NCI-H2029 treated with DMSO at 0.1 percent for 48 hours (cell line): ENCODE measurements around the gene CDH18.
A peak's percentile ranks its signal among the peaks of the same experiment; 100 is the strongest.

ENCODE experiments used
- DNase-seq: peaks from one replicate; lab custom pipeline; 2025; lab: John Stamatoyannopoulos, UW

The CDH18 gene

DNA sequence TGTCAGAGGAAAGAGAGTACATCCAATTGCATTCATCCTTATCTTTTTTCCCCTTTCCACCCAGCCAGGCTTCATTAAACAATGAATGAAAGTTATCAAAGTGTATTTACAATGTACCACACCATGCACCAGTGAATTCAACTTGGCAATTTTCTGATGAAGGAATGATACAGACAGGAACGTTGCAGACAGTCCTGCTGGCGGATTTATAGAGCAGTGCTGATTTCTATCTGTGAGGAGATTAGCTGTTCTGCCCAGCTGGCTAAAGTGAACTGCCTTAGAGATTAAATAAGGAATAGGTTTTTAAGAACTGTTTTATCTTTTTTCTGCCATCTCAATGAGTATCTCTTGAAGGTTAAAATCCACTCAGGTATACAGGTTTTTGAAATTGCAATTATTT lies 403.9 kb downstream of the CDH18 start:
- DNase-seq: no peak

DNA sequence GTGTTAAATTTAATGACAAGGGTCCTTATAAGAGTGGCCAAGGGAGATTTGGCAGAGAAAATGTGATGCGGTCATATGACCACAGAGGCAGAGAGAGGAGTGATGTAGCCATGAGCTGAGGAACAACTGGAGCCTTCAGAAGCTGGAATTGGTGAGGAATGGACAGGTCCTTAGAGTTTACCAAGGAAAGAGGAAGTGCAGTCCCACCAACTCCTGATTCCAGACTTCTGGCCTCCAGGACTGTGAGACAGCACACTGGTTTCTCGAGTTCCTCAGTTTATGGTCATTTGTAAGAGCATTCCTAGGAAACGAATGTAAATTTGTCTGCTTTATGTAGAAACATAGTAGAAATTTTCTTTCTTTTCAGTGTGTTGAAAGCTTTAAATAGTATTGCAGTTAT lies 410.1 kb downstream of the CDH18 start:
- DNase-seq: no peak

DNA sequence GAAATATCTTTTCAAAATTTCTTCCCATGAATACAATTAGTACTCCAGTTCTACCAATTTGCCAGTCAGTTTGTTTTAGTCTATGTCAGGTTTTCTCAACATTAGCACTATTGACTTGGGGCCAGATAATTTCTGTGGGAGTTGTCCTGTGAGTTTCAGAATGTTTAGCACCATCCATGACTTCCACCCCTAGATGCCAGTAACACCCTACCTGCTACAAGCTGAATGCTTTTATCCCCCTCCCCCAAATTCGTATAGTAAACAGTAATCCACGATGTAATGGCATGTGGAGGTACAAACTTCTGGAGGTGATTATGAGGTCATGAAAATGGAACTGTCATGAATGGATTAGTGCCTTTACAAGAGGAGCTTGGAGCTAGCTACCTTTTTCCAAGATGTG lies 420.0 kb downstream of the CDH18 start:
- no peak for DNase-seq

DNA sequence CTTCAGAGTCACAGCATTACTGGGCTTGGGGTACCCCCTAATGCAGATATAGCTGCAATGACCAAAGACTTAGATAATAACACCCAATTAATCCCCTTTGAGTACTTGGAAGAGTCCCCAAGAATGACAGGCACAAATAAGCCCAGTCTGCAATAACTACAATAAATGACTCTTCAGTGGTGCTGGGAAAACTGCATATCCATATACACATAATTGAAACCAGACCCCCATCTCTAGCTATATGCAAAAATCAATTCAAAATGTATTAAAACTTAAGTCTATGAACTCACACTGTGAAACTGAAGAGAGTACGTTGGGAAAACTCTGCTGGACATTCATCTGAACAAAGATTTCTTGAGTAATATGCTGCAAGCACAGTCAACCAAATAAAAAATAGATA lies 422.5 kb downstream of the CDH18 start:
- no peak for DNase-seq

DNA sequence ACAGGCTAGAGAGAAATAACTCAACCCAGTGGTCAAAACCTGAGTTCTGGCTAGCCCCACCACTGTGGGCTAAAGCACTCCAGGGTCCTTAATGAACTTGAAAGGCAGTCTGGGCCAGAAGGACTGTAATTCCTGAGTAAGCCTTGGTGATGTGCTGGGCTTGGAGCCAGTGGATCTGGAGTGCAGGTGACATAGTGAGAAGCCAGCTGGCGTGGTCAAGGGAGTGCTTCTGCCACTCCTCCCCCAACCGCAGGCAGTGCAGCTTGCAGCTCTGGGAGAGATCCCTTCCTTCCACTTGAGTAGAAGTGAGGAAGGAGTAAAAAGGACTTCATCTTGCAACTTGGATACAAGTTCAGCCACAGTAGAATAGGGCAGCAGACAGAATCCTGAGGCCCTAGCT lies 424.0 kb downstream of the CDH18 start:
- peak; percentile 87 for DNase-seq

DNA sequence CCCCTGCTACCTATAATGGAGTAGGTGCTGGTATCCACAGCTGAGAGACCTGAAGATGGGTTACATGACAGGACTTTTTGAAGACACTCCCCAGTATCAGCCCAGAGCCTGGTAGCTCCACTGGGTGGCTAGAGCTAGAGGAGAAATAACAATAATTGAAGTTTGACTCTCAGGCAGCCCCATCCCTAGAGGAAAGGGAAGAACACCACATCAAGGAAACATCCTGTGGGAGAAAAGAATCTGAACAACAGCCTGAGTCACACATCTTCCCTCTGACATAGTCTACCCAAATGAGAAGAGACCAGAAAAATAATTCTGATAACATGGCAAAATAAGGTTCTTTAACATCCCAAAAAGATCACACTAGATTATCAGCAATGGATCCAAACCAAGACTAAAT lies 432.1 kb downstream of the CDH18 start:
- DNase-seq: no peak

DNA sequence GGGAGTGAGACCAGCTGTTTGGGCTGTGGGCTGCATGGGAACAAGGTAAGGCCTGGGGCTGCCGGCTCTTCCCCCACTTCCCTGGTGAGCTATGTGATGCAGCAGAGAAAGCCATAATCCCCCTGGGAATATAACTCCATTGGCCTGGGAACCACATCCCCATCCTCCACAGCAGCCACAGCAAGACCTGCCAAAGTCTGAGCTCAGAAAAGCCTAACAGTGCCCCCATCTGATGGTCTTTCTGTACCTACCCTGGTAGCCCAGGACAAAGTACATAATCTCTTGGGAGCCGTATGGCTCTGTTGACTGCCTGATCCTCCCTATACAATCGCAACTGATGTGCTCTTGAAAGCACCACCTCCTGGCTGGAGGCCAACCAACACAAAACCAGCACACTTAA lies 432.6 kb downstream of the CDH18 start:
- DNase-seq: no peak

DNA sequence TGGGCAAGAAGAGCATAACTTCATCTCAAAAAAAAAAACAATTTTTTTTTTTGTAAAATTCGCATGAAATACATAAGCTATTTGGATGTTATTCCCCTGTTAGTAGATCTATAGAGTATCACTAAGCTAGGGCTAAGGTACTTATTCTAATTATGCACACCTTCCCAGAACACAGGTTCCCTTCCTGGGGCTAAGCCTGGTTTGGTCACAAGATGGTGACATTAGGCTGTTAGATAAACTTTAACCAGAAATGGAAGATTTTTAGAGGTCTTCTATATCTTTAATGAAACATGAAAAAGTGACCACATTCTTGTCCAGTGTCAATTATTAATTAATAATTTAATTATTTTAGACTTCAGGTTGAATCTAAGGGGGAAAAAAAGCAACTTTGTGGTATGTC lies 433.5 kb downstream of the CDH18 start:
- DNase-seq: no peak

DNA sequence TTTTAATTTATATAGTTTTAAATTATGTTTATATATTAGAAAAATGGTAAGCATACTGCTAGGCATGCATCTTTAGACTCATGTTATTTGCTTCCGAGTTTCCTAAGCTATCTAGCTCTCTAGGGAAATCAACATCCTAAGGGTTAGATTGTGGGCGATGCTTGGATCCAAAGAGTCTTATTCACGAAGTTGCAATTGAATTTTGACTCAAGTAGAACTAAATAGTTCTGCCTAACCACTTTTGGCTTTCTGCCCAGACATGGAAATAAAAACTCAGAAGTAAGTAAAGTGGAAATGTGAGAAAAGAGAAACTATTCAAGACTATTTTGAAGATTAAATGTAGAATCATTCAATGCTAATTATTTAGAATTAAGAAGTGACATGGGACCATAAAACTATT lies 440.4 kb downstream of the CDH18 start:
- no peak for DNase-seq

DNA sequence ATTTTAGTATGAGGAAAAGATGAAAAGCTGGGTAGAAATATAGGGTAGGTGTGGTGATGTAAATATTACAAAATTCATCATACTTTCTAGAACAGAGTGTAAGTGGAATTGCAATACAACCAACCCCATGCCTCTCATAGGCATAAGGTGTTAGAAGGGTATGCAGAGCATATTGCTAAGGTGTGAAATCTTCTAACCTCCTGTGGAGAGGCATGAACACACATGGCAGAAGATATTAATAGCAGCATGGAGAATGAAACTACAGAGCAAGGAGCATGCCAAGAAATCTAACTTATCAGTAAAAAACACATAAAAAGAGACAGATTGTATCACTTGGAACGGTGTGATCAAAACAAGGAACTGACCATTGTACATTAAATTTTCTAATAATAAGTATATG lies 441.5 kb downstream of the CDH18 start:
- DNase-seq: no peak

DNA sequence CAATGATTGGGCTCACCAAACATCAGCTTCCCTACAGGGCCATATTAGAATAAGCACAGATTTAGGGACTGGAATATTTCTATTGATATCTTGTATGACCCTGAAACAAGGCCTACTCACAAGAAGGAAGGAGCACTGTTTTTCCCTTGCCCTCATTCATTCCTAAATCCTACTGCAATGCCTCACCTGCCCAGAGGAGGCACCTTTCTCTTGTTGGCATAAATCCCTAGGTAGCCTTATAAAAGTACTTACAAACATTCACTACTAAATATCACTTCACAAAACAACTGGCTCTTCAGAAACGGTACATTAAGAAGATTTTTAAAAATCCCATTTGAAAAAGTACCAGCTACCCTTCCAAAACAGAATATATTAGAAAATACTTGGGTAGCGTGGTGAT lies 449.4 kb downstream of the CDH18 start:
- DNase-seq: no peak

DNA sequence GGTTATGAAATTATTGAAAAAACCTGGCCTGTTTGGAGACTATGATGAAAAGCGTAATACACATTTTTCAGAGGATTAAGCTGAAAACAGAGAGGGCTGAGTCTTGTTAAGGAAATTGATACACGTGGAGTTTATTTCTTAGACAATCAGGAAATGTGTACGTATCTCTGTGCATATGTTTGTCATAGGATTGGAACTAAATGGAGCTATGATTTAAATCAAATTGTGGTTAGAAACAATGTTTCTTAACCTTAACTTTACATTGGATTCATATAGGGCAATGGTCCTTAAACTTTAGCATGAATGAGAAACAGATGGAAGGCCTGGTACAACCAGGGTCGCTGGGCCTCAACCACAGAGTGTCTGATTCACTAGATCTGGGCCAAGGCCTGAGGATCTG lies 451.6 kb downstream of the CDH18 start:
- no peak for DNase-seq

DNA sequence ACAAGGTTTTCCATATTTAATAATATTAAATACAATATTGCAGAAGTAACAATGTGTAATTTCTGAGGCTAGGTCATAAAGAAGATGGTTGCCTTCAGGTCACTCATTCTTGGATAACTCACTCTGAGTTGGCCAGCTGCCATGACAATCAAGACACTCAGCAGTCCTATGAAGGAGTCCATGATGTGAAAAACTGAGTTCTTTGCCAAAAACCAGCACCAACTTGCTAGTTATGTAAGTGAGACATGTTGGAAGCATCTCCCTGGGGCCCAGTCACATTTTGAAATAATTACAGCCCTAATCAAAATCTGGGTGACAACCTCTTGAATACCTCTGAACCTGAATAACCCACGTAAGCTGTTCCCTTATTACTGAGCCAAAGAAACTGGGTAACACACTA lies 453.2 kb downstream of the CDH18 start:
- no peak for DNase-seq

DNA sequence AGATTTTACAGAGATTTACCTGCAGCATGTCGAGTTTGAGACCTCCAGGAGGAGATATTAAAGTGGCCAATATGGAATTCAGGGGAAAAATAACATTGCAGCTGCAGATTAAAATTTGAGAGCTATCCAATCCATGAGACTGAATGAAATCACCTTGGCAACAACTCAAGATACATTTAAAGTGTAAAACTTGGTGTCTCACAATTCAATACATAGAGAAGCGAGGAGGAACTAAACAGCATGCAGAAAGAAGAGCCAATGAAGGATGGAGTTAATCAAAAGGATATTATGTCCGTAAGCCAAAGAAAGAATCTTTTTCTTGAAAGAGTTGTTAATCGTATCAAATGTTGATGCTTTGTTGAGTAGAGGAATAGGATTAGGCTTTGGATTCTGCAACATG lies 455.1 kb downstream of the CDH18 start:
- no peak for DNase-seq

DNA sequence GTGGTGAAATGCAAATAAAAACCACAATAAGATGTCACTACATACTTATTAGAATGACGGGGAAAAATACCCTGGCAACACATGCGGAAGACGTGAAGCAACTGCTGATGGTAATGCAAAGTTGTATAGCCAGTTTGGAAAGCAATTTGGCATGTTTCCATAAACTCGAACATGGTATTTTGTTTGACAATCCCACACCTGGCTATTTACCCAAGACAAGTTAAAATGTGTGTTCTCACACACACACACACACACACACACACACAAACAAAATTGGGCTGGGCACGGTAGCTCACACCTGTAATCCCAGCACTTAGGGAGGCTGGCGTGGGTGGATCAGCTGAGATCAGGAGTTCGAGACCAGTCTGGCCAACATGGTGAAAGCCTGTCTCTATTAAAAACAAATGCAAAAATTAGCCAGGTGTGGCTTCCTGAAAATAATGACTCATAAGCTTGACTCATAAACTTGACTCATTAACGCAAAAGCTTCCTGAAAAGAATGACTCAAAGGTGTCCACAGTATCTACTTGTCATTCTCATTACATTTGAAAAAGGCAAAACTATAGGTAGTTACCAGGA lies 456.5 kb downstream of the CDH18 start:
- peak; percentile 35 for DNase-seq

DNA sequence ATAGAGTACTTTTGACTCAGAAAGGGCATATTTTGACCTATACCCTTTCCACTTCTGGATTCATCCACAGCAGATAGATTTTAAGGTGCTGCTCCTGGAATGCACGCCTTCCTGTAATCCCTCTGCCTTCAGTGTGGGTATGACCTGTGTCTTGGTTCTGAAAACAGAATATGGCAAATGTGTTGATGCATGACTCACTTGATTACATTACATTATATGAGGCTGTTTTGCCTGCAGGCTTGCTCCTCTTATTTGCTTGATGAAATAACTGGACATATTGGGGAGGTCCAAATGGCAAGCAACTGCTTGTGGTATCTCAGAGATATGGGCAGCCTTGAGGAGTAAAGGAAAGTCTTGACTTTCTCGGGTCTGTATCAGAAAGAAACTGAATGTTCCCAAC lies 468.6 kb downstream of the CDH18 start:
- DNase-seq: no peak

DNA sequence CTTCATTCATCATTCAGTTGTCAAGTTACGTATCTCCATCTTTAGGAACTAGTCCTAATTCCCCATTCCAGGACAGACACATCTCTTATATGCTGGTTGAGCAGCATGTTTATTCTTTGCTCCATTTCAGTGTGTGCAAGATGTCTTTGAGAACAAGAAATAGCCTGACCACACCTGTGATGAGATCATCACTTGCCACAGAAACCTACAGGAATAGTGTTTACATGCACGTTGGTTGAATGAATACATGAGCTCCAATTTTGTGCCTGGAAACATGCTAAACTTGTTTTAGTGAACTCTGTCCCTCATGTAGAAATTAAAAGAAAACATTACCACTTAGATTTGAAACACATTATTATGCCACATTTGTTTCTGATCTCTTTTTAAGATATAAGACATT lies 489.1 kb downstream of the CDH18 start:
- no peak for DNase-seq

DNA sequence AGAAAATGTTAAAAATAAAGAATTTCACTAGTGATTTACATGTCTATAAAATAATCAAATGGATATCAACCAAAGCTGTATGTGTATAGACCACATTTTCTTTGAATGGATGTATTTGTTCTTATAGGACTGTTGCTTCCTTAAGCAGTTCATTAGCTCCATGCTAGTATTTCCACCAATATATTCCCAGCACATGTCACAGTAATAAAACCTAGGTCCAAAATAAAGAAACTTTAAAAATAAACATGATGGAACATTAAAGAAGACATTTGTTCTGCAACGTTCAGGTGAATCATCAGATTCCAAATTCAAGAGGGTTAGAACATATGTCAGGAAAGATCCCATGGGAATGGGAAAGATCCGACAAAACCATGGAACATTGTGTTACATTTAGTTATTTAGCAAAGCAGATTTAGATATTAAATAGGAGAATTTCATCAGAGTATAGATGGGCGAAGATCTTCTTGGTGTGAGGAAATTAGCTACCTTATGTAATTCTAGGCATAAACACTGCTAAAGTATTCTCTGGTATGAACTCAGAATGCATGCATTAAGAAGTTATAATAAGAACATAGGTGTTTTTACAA lies 490.7 kb downstream of the CDH18 start:
- no peak for DNase-seq

DNA sequence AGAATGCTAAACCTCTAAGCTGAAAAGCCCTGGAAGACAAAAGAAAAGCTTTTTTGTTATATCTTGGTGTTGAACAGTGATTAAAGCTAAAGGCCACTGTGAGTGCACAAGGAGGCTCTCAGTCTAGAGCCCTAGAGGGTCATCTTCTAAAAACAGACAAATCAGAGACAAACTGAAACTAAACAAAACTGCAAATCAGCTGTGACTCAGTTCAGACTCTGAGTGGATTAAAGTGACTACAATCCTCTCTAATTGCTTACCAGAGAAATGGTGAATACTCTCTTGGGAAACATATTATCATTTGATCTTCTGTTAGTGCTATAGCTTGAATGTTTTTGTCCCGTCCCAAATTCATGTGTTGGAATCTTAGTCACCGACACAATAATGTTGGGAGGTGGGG lies 491.9 kb downstream of the CDH18 start:
- no peak for DNase-seq

DNA sequence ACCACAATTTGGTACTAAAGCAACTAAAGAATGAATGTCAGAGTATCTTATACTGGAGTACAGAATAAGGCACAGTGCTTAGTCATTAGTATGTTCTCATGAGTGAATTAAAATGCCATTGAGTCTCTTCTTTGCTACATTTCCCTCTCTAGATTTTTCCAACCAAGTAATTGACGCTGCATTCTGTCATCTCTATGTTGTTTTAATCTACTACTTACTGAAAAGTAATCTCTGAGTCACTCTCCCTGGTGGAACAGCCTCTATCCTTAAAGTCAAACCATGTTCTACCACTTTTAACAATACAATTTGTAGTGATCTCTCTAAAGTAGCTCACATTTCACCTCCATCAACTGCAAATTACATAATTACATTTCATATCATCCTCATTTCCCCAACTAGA lies 495.1 kb downstream of the CDH18 start:
- DNase-seq: no peak

DNA sequence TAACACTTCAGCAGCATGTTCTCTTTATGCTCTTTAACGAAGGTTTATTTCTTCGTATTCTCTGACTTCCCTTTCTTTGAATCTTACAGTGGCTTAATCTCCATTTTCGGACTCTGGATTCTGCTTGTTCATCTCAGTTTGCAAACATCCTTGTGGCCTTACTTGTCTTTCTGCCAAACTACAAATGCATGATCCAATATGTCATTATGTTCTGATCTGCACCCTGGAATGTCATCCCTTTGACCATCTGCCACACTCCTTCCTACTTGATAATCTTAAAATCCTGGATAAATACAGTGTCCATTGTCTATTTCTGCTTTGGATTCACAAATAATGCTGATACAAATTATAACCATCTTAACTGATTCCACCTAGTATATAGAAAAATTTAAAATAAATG lies 499.2 kb downstream of the CDH18 start:
- no peak for DNase-seq

DNA sequence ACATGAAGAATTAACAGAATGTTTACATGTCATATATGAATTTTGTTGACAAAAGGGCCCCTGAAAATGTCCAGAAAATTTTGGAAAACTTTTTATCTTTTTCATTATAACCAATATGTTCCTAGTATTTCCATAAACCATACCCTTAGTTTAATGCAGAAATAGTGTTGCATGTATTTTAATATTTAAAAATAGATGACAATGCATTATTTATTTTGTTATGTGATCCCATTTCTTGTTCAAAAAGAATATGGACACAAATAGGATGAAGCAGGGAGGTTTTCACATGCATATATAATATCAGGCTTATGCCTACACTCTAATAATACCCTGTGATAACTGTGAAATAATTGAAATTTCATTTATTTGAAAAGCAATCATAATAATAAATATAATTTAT lies 500.5 kb downstream of the CDH18 start:
- no peak for DNase-seq

DNA sequence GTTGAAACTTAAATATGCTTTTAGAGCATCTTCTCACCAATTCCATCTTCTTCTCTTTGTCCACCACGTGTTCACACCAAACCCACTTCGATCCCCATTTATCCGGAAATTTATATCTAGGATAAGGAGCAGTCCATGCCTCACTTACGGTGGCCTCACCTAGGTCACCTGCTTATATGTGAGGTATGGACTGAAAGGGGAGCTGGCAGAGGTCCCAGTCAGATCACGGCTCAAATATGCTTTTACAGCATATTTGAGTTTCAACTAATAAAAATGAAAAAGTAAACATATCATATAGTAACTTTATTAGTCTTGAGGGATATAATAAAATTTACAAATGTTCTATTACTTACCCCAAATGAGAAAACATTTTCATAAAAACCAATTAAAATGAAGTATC lies 508.4 kb downstream of the CDH18 start:
- DNase-seq: no peak

DNA sequence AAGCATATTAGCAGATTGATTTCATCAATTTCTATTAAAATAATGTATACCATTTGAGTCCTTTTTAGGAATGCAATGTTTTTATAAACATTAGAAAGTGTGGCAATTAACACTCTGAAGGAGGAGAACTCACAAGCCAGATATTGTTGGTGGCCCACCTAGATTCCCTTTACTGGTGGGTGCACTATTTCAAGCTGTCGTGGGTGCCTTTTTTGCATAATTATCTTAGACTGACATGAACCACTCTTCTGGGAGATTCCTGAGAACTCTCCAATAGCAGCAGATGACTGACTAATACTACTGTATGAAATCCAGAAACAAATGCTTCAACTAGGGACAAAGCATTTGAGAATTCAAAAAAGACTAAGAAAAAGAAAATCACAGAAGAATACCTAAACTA lies 526.0 kb downstream of the CDH18 start:
- DNase-seq: no peak

DNA sequence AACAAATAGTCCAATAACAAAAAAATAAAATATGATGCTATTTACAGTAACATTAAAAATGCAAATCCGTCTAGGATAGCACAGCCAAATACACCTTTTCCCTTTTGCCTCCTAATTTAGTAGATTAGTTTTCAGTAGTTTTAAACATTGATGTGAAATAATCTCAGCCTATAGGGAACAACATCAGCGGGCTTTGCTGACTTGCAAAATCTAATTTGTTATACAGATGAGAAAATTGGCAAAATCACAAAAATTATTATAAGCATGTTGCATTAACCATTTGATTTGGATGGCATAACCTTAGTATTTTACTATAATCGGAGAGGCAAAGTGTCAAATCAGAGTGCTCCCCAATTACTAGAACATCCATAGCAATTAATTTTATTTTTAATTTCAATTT lies 563.5 kb downstream of the CDH18 start:
- DNase-seq: no peak
